Measurements from ENCODE around the gene ERBB4. TPM values are rescaled to one million over a fixed set of nuclear protein-coding genes. Genes with fewer than 3 reads are reported as not detected.
A peak's percentile ranks its signal among the peaks of the same experiment; 100 is the strongest.

ERBB4 gene
- total RNA-seq, 1 donor from 2014 or later: 2.8 TPM

GRCh38 chr2:212034841-212035585 lies 503.6 kb downstream of the ERBB4 start:
- H3K36me3 Mint-ChIP-seq (ENCODE audit: unreplicated experiment): no peaks in the 10 kb centered on the region
- peak overlapping the region; percentile 45 for H3K27ac Mint-ChIP-seq (ENCODE audit: unreplicated experiment)
- H3K4me1 Mint-ChIP-seq (ENCODE audit: unreplicated experiment): peaks cover 53% of the 10 kb centered on the region
- no peaks in the 10 kb centered on the region for H3K9me3 Mint-ChIP-seq (ENCODE audit: unreplicated experiment)
- no peak for TF ChIP-seq CTCF (IDR thresholded peaks at IDR 0.05)
- DNase-seq (ENCODE audit: extremely low spot score, unreplicated experiment): no peak
- no peaks in the 10 kb centered on the region for H3K27me3 Mint-ChIP-seq (ENCODE audit: unreplicated experiment)
- H3K4me3 Mint-ChIP-seq (ENCODE audit: unreplicated experiment): no peak overlapping the region

GRCh38 chr2:212033888-212034287 lies 504.7 kb downstream of the ERBB4 start:
- Mint-ChIP-seq H3K4me3 (ENCODE audit: unreplicated experiment) (no peak overlapping the region), H3K4me1 (ENCODE audit: unreplicated experiment) (peaks cover 64% of the 10 kb centered on the region), H3K27me3 (ENCODE audit: unreplicated experiment) (no peaks in the 10 kb centered on the region), H3K9me3 (ENCODE audit: unreplicated experiment) (no peaks in the 10 kb centered on the region), H3K27ac (ENCODE audit: unreplicated experiment) (no peak overlapping the region), H3K36me3 (ENCODE audit: unreplicated experiment) (no peaks in the 10 kb centered on the region)
- DNase-seq (ENCODE audit: extremely low spot score, unreplicated experiment): no peak
- TF ChIP-seq CTCF (IDR thresholded peaks at IDR 0.05): no peak

- Mint-ChIP-seq H3K4me3 (ENCODE audit: unreplicated experiment) (peak overlapping the region; percentile 2), H3K9me3 (ENCODE audit: unreplicated experiment) (no peaks in the 10 kb centered on the region), H3K27me3 (ENCODE audit: unreplicated experiment) (no peaks in the 10 kb centered on the region), H3K27ac (ENCODE audit: unreplicated experiment) (peak overlapping the region; percentile 91), H3K36me3 (ENCODE audit: unreplicated experiment) (no peaks in the 10 kb centered on the region), H3K4me1 (ENCODE audit: unreplicated experiment) (peaks cover 68% of the 10 kb centered on the region)
- no peak for DNase-seq (ENCODE audit: extremely low spot score, unreplicated experiment)
- TF ChIP-seq CTCF (IDR thresholded peaks at IDR 0.05): no peak
These were observed 505.9 kb downstream of the ERBB4 start for GRCh38 chr2:212032536-212033219.

- no peak for DNase-seq (ENCODE audit: extremely low spot score, unreplicated experiment)
- H3K27ac Mint-ChIP-seq (ENCODE audit: unreplicated experiment): peak overlapping the region; percentile 91
- H3K4me3 Mint-ChIP-seq (ENCODE audit: unreplicated experiment): no peak overlapping the region
- no peaks in the 10 kb centered on the region for H3K9me3 Mint-ChIP-seq (ENCODE audit: unreplicated experiment)
- peaks cover 68% of the 10 kb centered on the region for H3K4me1 Mint-ChIP-seq (ENCODE audit: unreplicated experiment)
- H3K36me3 Mint-ChIP-seq (ENCODE audit: unreplicated experiment): no peaks in the 10 kb centered on the region
- no peak for TF ChIP-seq CTCF (IDR thresholded peaks at IDR 0.05)
- H3K27me3 Mint-ChIP-seq (ENCODE audit: unreplicated experiment): no peaks in the 10 kb centered on the region
These were observed 506.6 kb downstream of the ERBB4 start for GRCh38 chr2:212032032-212032431.

- Mint-ChIP-seq H3K4me3 (ENCODE audit: unreplicated experiment) (peak overlapping the region; percentile 20), H3K36me3 (ENCODE audit: unreplicated experiment) (no peaks in the 10 kb centered on the region), H3K4me1 (ENCODE audit: unreplicated experiment) (peaks cover 66% of the 10 kb centered on the region), H3K27me3 (ENCODE audit: unreplicated experiment) (no peaks in the 10 kb centered on the region), H3K27ac (ENCODE audit: unreplicated experiment) (peak overlapping the region; percentile 91), H3K9me3 (ENCODE audit: unreplicated experiment) (no peaks in the 10 kb centered on the region)
- DNase-seq (ENCODE audit: extremely low spot score, unreplicated experiment): no peak
- no peak for TF ChIP-seq CTCF (IDR thresholded peaks at IDR 0.05)
These were observed 507.9 kb downstream of the ERBB4 start for GRCh38 chr2:212030709-212031108.
